Dermis microvascular lymphatic vessel endothelial cell (primary cell): ENCODE results near the gene CD52. TPM values are rescaled to one million over a fixed set of nuclear protein-coding genes. Genes with fewer than 3 reads are reported as not detected.

ENCODE experiments used
- DNase-seq, 2 donors: peaks; one replicate each; pipeline versions ENCODE4 v3.0.0 to v3.0.0-alpha.2; 2010; ENCODE audit warnings: low read depth in 2 of 2
- total RNA-seq: library from RNA; depleted of rRNA; stranded (reverse); fragments of >200 nt; gene quantifications from 2 replicates; pipeline ENCODE4 v1.2.1, GENCODE V29; 2014

The CD52 gene
- total RNA-seq = not detected in 2 replicates

DNA sequence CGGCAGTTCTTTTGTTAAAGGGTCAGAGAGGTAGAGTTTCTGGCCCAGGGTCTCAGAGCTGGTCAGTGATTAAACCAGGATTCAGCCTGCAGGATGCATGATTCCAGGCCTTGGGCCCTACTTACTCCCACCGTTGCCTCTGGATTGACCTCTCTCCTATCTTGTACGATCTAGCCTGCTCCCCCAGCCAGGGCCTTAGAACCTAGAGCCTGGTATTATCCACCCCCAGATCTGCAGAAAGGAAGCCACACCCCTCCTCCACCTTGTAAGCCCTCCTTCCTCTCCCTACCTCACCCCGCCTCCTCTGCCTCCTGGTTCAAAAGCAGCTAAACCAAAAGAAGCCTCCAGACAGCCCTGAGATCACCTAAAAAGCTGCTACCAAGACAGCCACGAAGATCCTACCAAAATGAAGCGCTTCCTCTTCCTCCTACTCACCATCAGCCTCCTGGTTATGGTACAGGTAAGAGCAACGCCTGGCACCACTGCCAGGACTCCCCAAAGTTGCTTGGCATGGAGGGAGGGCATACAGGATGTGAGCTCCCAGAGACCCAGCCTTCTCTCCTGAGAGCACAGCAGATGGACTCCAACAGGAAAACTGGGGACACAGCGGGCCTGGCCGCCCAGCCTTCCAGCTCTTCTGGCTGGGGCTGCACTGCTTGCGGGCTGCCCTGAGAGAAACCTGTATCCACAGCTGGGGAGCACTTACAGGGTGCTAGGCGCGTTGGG, at the start of gene CD52:
Gene CD52, plus strand, starts transcription at position 347 of the 726 bp plus-strand sequence. Its CDS starts 60 bp downstream, at position 407.
- DNase-seq = no peak

- no peak for DNase-seq
Observed at GRCh38 chr1:26268290-26269197, 49.2 kb upstream of the CD52 start.

GRCh38 chr1:26269198-26269550, 48.6 kb upstream of the CD52 start:
- DNase-seq = no peak

DNA sequence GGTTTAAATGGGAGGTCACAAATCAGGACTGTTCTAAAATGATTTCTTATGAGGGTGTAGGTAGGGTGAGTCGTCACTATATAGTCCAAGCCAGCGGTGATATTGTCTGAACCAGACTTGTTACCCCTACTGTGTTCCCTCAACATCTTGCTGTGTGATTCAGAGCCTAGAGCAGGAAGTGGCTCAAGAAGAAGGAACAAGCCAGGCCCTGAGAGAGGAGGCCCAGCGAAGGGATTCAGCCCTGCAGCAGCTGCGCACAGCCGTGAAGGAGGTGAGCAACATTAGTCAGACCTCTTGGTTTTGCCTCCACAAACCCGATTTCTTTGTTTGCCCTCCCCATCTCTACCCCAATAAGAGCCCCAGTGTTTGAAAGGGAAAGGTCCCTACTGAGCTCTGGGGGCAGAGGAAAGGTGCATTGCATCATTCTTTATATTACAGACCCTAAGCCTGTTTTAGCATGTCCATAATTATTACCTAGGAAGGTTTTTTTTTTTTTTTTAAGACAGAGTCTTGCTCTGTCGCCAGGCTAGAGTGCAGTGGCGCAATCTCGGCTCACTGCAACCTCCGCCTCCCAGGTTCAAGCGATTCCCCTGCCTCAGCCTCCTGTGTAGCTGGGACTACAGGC, 42.8 kb upstream of the CD52 start:
- no peak for DNase-seq

DNA sequence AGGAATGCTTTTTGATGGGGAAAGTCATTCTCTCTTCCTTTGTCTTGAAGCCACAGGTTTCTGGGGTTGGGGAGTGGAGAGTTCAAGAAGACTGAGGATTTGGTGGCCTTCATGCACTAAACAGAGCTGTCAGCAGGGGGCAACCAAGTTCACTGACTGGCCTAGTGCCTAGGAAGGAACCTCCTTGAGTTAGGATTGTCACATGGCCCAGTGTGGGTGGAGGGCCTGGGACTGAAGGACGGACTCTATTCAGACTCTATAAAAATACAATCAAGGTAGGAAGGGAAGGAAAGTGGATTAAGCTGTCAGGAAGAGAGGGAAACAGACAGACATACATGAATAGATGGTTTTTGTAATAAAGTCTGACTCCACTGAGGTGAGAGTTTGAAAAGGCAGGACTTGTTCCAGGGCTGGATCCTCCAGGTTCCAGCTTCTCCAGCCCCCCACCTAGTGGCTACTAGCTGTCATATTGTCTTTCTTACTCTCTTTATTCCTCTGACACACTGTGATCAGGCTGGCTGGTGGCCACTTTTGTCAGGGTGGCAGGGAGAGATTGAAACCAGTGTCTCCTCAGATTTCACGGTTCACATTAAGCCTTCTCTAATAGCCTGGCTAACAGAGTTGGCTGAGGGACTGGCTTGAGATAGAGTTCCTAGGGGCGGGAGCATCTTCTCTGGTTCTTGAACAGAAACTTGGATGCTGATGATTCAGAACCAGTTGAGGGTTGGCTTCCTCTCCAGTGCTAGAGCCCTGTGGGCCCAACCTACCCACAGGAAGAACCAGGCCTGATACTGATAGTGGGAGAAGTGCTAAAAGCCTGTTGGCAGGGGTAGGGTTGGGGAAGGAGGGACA, 42.0 kb upstream of the CD52 start:
- DNase-seq = peak; percentile 60 to 89

DNA sequence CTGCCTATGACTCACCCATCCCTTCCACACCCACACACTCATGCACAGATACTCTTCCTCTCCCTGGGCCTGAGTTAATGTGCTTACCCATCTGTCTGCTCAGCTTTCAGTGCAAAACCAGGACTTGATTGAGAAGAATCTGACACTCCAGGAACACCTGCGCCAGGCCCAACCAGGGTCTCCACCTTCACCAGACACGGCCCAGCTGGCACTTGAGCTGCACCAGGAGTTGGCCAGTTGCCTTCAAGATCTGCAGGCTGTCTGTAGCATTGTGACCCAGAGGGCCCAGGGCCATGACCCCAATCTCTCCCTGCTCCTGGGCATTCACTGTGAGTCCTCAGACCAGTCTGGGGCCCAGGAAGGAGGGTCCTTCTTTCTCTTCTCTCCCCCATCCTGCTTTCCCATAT, 41.3 kb upstream of the CD52 start:
- no peak for DNase-seq

DNA sequence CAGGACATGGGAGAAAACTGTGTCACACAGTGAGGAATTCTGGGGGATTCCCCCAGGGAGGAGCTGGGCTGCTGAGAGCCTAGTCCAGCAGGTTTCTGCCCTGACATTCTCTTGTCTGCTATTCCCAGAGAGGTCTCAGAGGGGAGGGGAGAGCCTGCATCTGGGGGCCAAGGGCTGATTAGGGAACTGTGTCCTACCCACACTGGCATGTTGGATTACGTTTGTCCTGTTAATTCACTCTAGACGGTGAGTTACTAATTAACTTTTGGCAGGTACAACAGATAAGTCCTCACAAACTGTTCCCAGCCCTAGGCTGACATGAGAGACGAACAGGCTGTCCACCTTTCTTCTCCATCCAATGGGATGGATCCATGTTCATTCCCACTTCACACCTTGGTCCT, 40.5 kb upstream of the CD52 start:
- DNase-seq = no peak

DNA sequence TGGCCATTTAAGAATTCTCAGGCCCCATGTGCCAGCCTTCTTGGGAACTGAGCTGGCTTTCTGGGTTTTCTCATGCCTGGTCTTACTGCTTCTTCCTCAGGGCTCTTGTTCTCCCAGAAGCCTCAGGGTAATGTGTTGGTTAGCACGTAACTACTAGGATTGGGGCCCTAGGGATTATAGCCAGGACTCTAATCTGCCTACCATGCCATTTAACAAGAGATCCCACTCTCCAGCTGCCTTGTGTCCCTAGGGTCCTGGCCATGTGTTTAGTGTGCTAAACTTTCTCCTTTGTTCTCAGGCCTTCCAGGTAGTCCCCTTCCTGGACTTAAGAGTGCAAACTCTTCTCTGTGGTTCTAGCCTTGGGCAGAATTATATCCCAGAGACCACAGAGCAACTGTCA, 40.0 kb upstream of the CD52 start:
- DNase-seq = no peak

DNA sequence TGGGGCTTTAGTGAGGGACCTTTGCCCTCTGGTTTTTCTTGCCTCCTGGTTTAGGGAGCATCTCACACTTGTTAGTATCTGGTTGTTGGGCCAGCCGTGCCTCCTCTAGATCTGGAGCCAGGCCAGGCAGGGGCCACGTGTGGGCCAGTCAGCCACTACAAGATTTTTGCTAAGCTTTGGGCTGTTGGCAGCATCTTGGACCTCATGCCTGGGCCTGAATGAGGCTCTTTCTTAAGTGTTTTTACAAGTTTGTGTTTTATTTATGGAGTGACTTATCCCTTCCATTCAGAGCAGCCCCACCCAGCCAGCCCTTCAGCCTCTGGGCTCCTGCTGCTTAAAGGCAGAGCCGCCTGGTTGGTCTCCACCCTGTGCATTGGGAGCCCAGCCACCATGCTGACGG, 39.5 kb upstream of the CD52 start:
- no peak for DNase-seq

- DNase-seq = peak; percentile 56 to 68
Observed at GRCh38 chr1:26278724-26279455, 38.9 kb upstream of the CD52 start.

DNA sequence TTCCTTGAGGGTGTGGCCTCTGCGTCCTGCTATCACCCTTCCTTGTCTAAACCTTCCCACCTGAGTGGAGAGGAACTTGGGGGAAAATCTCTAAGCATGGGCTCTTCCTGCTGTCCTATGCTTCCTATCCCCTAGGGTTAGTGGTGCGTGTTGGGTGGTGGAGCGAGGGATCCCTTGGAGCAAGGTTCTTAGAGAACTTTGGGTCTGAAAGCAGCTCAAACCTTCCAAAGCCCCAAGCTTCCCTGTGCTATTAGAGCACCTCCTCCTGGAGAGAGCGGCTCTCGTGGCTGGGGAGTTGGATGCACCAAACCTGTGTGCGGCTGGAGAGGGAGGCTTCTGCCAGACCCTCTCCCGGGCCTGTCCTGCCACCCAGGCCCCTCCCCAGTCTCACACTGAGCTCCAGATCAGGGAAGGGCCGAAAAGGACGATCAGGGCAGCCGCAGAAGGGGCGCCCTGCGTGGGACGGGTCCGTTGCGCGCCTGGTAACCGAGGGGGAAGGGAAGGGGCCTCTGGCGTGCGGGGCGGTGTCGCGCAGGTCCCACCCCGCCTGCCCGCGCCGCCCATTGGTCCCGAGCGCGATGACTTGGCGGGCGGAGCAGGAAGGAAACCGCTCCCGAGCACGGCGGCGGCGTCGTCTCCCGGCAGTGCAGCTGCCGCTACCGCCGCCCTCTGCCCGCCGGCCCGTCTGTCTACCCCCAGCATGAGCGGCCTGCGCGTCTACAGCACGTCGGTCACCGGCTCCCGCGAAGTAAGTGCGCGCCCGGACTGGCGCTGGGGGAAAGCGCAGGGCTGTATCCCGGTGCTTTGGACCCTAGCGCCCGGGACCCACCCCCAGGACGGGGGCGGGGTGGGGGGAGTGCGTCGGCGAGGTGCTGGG, 38.1 kb upstream of the CD52 start, which contains the start of gene SH3BGRL3:
Gene SH3BGRL3, plus strand, starts transcription at position 631 of the 877 bp plus-strand sequence. Its CDS starts 70 bp downstream, at position 701.
- peak; percentile 54 to 89 for DNase-seq

DNA sequence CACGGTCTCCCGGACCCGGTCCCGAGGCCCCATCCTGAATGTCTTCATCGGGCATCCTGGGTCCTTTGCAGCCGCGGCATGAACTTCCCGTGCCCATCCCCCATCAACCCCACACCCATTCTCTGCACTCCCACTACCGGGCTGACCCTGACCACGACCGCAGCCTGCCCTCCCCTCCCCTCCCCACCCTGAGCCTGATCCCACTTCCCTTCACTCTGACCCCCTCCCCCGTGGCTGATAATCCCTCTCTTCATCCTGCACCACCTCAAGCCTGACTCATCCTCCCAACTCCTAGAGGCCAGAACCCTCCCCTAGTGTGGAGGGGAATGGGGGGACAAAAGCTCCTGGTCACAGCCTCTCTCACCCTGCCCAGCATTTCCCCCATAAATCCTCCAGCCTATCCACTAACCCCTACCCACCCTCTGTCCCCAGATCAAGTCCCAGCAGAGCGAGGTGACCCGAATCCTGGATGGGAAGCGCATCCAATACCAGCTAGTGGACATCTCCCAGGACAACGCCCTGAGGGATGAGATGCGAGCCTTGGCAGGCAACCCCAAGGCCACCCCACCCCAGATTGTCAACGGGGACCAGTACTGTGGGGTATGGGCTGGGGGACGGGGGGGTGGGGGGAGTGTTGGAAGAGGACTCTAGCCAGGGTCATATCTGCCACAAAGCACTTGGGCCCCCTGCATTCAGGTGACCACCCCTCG, 37.3 kb upstream of the CD52 start:
- DNase-seq = peak in 1 of 2 donors; percentile 30

- no peak for DNase-seq
Observed at GRCh38 chr1:26281091-26281958, 36.4 kb upstream of the CD52 start.

DNA sequence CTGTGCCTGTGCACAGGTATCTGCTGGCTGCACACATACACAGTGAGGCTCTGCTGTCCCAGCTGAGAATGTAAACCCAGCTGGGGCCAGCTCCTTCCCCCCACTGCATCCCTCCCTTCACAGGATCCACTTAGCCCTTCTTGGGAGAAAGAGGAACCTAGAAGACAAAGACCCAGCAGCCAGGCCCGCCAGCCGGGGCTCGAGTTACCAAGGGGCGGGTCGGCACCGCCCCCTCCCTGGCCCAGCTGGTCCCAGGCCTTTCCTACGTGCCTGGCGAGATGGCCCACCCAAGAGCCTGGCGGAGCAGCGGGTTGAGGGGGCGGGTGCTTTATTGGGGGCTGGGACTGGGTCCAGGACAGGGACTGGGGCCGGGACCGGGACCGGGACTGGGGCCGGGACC, 35.8 kb upstream of the CD52 start:
- no peak for DNase-seq

GRCh38 chr1:26282401-26282918, 35.3 kb upstream of the CD52 start:
- DNase-seq = no peak

DNA sequence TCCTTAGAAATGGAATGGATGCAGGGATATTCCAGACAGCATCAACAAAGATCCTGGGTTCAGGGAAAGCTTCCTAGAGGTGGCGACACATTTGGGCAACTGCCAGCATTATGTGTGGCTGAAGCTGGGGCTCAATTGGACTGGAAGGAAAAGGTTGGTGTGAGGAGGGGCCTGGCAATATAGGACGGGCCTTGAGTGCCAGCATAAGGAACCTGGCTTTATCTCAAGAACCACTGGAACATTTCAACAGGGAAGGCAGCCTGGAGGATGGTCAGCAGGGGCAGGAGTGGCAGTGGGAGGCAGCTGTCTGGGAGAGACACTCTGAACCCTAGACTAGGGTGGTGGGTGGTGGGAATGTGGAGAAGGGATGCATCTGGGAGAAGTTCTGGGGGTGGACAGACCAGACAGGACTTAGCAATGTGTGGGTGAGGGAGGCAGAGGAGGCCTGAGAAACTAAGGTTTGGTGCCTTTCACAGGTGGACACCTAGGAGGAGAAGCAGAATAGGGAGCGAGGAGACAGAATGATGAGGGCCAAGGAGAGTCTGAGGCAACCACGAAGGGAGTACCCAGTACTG, 34.4 kb upstream of the CD52 start:
- no peak for DNase-seq

DNA sequence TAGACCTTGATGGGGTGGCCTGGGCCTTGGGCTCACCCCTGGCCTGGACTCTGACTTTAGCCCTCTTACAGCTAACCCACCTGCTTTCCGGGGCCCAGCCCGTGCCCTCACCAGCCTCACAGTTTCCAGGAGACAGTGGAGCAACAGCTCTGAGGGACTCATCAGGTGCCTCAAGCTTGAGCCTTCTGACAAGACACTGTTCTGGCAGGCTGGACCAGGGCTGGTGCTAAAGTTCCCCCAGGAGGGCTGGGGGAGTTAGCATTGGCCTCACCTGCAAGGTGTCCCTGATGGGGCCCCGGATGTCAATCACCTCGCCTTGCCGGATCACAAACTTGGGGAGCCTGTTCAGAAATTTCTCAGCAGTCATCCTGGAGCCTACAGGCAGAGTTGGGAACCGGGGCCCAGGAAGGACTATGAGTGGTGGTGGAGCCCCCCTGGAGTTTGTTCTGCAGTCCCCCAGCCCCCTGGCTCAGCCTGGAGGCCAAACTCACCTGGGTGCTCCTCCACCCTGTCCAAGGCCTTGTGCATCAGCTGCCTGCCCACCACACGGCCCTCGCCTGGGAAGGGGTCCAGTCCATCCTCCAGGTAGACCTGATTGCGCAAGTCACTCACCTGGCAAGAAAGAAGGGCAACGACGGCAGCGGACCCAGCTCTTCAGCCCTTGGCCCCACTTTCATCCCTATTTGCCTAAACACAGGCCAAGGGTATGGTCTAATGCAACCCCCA, 33.7 kb upstream of the CD52 start:
- DNase-seq = no peak
